CD4-positive, alpha-beta T cell (primary cell): ENCODE results near the gene OAT. TPM values are rescaled to one million over a fixed set of nuclear protein-coding genes. Genes with fewer than 3 reads are reported as not detected.

Experiments used
- ATAC-seq: fragments of 200-7000 bp; cut with Tn5 transposase; one replicate; pipeline ENCODE4 v1.10.0; 2022; ENCODE audit warnings: mild to moderate bottlenecking; ENCODE audit not compliant: poor library complexity
- CTCF ChIA-PET: fragments of 350-600 bp; sonication (Branson Sonifier 250); formaldehyde crosslinking; loops from one replicate; lab custom pipeline; 2021; ENCODE audit warnings: antibody characterized with exemption, inconsistent platforms; lab: Charles Lee
- POLR2A ChIA-PET: fragments of 350-600 bp; sonication (Branson Sonifier 250); formaldehyde crosslinking; loops from one replicate; lab custom pipeline; 2021; ENCODE audit warnings: antibody characterized with exemption, inconsistent platforms; lab: Charles Lee
- DNase-seq, 14 experiments: peaks; one replicate each; pipeline ENCODE4 v3.0.0-alpha.2; 2013 to 2020; ENCODE audit warnings: mixed read lengths in 2 of 14
- H3K27ac ChIP-seq, 2 donors: one replicate each; pipeline versions ENCODE4 v1.5.1 to v1.7.0; 2013; ENCODE audit warnings: low read length in 2 of 2, low read depth in 1 of 2, mild to moderate bottlenecking in 1 of 2
- H3K27me3 ChIP-seq, 2 experiments: 1 replicate in 1 of 2; 2 replicates in 1 of 2; pipeline versions ENCODE4 v1.6.1 to v1.7.0; 2013; ENCODE audit warnings: low read length in 2 of 2, control low read depth in 1 of 2, mild to moderate bottlenecking in 1 of 2, moderate library complexity in 1 of 2; ENCODE audit not compliant: insufficient read depth in 2 of 2, control insufficient read depth in 1 of 2
- H3K36me3 ChIP-seq: one replicate; pipeline ENCODE4 v1.6.1; 2013; ENCODE audit warnings: low read length, control low read depth; ENCODE audit not compliant: insufficient read depth
- H3K4me1 ChIP-seq: one replicate; pipeline ENCODE4 v1.6.1; 2013; ENCODE audit warnings: low read length, control low read depth; ENCODE audit not compliant: insufficient read depth
- H3K4me3 ChIP-seq: one replicate; pipeline ENCODE4 v1.5.1; 2013; ENCODE audit warnings: mild to moderate bottlenecking, low read length, moderate library complexity
- H3K9me3 ChIP-seq, 2 experiments: 1 replicate in 1 of 2; 2 replicates in 1 of 2; pipeline versions ENCODE4 v1.6.1 to v1.7.0; 2013; ENCODE audit warnings: low read length in 2 of 2, mild to moderate bottlenecking in 2 of 2, control low read depth in 1 of 2, moderate library complexity in 1 of 2; ENCODE audit not compliant: control insufficient read depth in 1 of 2, insufficient read depth in 1 of 2
- H3K27ac Mint-ChIP-seq: one replicate; pipeline ENCODE4 v1.8.0; 2020; ENCODE audit warnings: mixed read lengths
- H3K27me3 Mint-ChIP-seq: one replicate; pipeline ENCODE4 v1.8.0; 2021; ENCODE audit warnings: mixed read lengths
- H3K36me3 Mint-ChIP-seq: one replicate; pipeline ENCODE4 v1.8.0; 2021; ENCODE audit warnings: low read depth, mixed read lengths
- H3K4me1 Mint-ChIP-seq: one replicate; pipeline ENCODE4 v1.8.0; 2021; ENCODE audit warnings: low read depth, mixed read lengths
- H3K4me3 Mint-ChIP-seq: one replicate; pipeline ENCODE4 v1.8.0; 2020; ENCODE audit warnings: mild to moderate bottlenecking, mixed read lengths
- H3K9me3 Mint-ChIP-seq: one replicate; pipeline ENCODE4 v1.8.0; 2020; ENCODE audit warnings: mixed read lengths
- intact Hi-C, 2 experiments: fragments of 100-400 bp; cut with DNase I in 1 of 2; cut with micrococcal nuclease in 1 of 2; formaldehyde crosslinking; loops; one replicate each; pipeline versions ENCODE4 v1.15.1 to v1.9.0; 2023 to 2025; cut with DNase I, micrococcal nuclease
- total RNA-seq, 174 experiments: library from RNA in 2 of 174; stranded (reverse) in 2 of 174; gene quantifications; one replicate each; pipeline ENCODE4 v1.2.3 and lab custom pipeline; 2021 to 2026
- TF ChIP-seq, protein P1 (sequence below): fragments of 200-600 bp; IDR thresholded peaks from one replicate; pipeline ENCODE4 v1.8.0; 2022; ENCODE audit warnings: antibody characterized with exemption, mild to moderate bottlenecking

Gene OAT
- total RNA-seq, 2 experiments from 2014 or later = 48.5 to 54.9 TPM

DNA sequence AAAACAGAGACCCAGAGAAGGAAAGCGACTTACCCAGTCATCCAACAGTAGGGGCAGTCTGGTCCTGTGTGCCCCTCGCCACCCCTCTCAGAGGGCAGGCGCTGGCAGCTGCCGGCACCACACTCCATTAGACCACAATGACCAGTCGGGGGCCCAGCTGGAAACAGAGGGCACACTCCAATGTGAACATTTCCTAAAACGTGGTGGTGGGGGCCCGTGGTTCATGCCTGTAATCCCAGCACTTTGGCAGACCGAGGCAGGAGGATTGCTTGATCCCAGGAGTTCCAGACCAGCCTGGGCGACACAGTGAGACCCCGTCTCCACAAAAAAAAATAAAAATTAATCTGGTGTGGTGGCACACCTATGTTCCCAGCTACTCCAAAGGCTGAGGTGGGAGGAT, 912 bp upstream of the OAT start:
- CTCF ChIA-PET = interaction anchor here (2.6 to 4.1 kb wide), 2 partner anchors 16 to 30 kb away, joined by 14 to 15 read pairs; no protein-coding TSS in a partner anchor
- Mint-ChIP-seq H3K4me3 (peak overlapping the region; percentile 92), H3K36me3 (no peaks in the 10 kb centered on the region), H3K27ac (peak overlapping the region; percentile 82), H3K27me3 (peaks cover 15% of the 10 kb centered on the region), H3K4me1 (peaks cover 35% of the 10 kb centered on the region), H3K9me3 (no peaks in the 10 kb centered on the region)
- intact Hi-C loops = loop anchor here (1.0 to 10.0 kb wide), 5 partner anchors 40 to 1405 kb away; partner anchors contain the start of gene FAM53B (in 1 of the 2)
- DNase-seq = peak in 1 of 14 experiments; percentile 28
- H3K4me1 ChIP-seq = peaks cover 14% of the 10 kb centered on the region
- H3K36me3 ChIP-seq = no peaks in the 10 kb centered on the region
- POLR2A ChIA-PET = interaction anchor here (1.3 to 1.8 kb wide), 2 partner anchors 31 to 497 kb away, joined by 3 to 6 read pairs; no protein-coding TSS in a partner anchor
- H3K27ac ChIP-seq = no peak overlapping the region
- peak overlapping the region; percentile 75 for H3K4me3 ChIP-seq
- H3K27me3 ChIP-seq = peaks cover 0 to 3% of the 10 kb centered on the region in 2 experiments
- no peaks in the 10 kb centered on the region for H3K9me3 ChIP-seq
- no peak for ATAC-seq
- TF ChIP-seq, protein P1, sequence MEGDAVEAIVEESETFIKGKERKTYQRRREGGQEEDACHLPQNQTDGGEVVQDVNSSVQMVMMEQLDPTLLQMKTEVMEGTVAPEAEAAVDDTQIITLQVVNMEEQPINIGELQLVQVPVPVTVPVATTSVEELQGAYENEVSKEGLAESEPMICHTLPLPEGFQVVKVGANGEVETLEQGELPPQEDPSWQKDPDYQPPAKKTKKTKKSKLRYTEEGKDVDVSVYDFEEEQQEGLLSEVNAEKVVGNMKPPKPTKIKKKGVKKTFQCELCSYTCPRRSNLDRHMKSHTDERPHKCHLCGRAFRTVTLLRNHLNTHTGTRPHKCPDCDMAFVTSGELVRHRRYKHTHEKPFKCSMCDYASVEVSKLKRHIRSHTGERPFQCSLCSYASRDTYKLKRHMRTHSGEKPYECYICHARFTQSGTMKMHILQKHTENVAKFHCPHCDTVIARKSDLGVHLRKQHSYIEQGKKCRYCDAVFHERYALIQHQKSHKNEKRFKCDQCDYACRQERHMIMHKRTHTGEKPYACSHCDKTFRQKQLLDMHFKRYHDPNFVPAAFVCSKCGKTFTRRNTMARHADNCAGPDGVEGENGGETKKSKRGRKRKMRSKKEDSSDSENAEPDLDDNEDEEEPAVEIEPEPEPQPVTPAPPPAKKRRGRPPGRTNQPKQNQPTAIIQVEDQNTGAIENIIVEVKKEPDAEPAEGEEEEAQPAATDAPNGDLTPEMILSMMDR = no peak

DNA sequence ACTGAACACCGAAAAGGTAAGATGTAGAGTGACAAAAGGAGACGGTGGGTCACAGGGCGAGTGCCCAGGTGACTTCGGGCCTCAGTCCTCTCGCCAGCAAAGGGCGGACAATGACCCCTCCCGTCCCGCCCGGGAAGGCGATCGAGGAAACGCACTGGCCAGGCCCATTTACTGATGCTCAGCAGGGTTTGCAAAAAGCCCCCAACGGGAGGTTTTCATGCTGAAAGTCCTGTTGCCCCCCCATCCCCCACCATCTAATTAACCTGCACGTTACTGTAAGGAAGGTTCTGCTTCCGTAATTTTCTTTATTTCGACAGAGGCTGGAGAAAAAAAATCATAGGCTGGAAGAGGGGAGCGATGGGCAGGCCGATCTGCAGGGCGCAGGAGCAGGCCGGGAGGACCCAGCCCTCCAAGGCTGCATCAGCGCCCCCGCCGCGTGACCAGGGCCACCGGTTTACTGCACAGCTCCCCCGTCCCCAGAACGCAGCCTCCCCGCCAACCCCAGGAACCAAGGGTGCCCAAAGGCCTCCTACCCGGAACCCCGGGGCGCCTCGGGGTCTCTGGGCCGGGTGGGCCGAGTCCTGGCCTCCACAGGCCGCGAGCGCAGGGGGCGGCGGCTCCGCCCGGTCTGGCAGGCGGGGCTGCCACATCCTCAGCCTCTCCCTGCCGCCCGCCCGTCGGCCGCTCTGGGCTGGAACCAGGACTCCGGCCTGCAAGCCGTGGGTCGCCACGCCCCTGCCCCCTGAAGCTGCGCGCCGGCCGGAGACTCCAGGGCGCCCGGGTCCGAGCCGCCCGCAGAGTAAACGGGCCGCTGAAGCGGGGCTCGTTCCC, 613 bp downstream of the OAT start:
- H3K4me3 Mint-ChIP-seq = peak overlapping the region; percentile 85
- TF ChIP-seq, protein P1 = no peak
- DNase-seq (peak; percentile 18 to 67 (median 28)), ATAC-seq (peak; percentile 12)
- H3K4me3 ChIP-seq = peak overlapping the region; percentile 75
- intact Hi-C loops = loop anchor here (5.0 to 10.0 kb wide), 4 partner anchors 324 to 1403 kb away; partner anchors contain the start of gene FAM53B (in 1 of the 2)
- no peaks in the 10 kb centered on the region for H3K36me3 Mint-ChIP-seq
- peak overlapping the region in 1 of 2 donors; percentile 23 for H3K27ac ChIP-seq
- peaks cover 14% of the 10 kb centered on the region for H3K4me1 ChIP-seq
- H3K27ac Mint-ChIP-seq = peak overlapping the region; percentile 82
- H3K9me3 ChIP-seq = no peaks in the 10 kb centered on the region
- POLR2A ChIA-PET = interaction anchor here (1.1 to 2.8 kb wide), 5 partner anchors 14 to 498 kb away, joined by 3 to 21 read pairs (median 6); partner anchors contain the start of genes ABRAXAS2 and LHPP
- H3K9me3 Mint-ChIP-seq = no peaks in the 10 kb centered on the region
- peaks cover 41% of the 10 kb centered on the region for H3K4me1 Mint-ChIP-seq
- H3K36me3 ChIP-seq = no peaks in the 10 kb centered on the region
- CTCF ChIA-PET = interaction anchor here (0.7 to 4.1 kb wide), 8 partner anchors 13 to 424 kb away, joined by 3 to 15 read pairs (median 4); partner anchors contain the start of gene LHPP
- H3K27me3 ChIP-seq = peaks cover 0 to 3% of the 10 kb centered on the region in 2 experiments
- peaks cover 7% of the 10 kb centered on the region for H3K27me3 Mint-ChIP-seq

DNA sequence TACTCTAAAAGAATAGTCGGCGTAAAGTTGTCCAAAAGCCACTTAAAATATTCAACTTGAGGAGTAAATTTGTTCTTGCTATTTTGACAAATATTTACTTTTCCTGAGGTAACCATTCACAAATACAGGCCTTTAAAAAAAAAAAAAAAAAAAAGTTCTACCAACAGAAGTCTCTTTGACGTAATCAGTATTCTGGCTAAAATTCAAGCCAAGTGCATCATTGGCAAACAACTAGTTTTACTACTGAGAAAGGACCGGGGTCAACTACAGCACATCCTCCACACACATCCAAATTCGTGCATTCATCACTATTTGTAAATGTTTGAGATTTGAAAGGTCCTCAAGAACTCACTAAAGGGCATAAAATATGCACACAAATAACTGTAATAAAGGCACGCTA, 2.0 kb downstream of the OAT start:
- CTCF ChIA-PET = interaction anchor here (1.3 to 4.1 kb wide), 2 partner anchors 13 to 28 kb away, joined by 3 to 15 read pairs; no protein-coding TSS in a partner anchor
- H3K9me3 Mint-ChIP-seq = no peaks in the 10 kb centered on the region

More for the DNA sequence above, 2.0 kb downstream of the OAT start:
- H3K36me3 Mint-ChIP-seq = peaks cover 5% of the 10 kb centered on the region
- Histone ChIP-seq H3K27ac (no peak overlapping the region), H3K27me3 (no peaks in the 10 kb centered on the region), H3K4me1 (peaks cover 14% of the 10 kb centered on the region), H3K36me3 (no peaks in the 10 kb centered on the region), H3K4me3 (no peak overlapping the region), H3K9me3 (no peaks in the 10 kb centered on the region)
- DNase-seq (no peak), ATAC-seq (no peak)
- TF ChIP-seq, protein P1 = no peak
- no peaks in the 10 kb centered on the region for H3K27me3 Mint-ChIP-seq
- intact Hi-C loops = loop anchor here (5.0 to 10.0 kb wide), 4 partner anchors 326 to 1402 kb away; partner anchors contain the start of gene FAM53B (in 1 of the 2)
- H3K27ac Mint-ChIP-seq = no peak overlapping the region
- peak overlapping the region; percentile 54 for H3K4me3 Mint-ChIP-seq
- POLR2A ChIA-PET = interaction anchor here (1.1 to 2.8 kb wide), 2 partner anchors 45 to 385 kb away, joined by 3 to 21 read pairs; partner anchors contain the start of genes ABRAXAS2 and LHPP
- H3K4me1 Mint-ChIP-seq = peaks cover 41% of the 10 kb centered on the region
